ENCODE results near the gene OR6K6. TPM values are rescaled to one million over a fixed set of nuclear protein-coding genes. Genes with fewer than 3 reads are reported as not detected.

The OR6K6 gene
- total and polyA plus RNA-seq, 4 donors: not detected

- WGBS, 2 donors: 48 to 77% methylated on average over 1 of the region's 1 CpG
- no peak for ATAC-seq (ENCODE audit: insufficient read depth, low FRiP score)
- DNase-seq: no peak
Measured at GRCh38 chr1:158714754-158715153, 39.8 kb upstream of the OR6K6 start.

GRCh38 chr1:158716335-158716734, 38.2 kb upstream of the OR6K6 start:
- DNase-seq (no peak), ATAC-seq (ENCODE audit: insufficient read depth, low FRiP score) (no peak)
- Histone ChIP-seq H3K36me3 (ENCODE audit: control insufficient read depth in 4 of 4, insufficient read depth in 4 of 4, low read length in 4 of 4) (no peaks in the 10 kb centered on the region), H3K9ac (ENCODE audit: insufficient read depth in 1 of 2, low read length in 2 of 2) (no peak overlapping the region), H3K4me1 (ENCODE audit: control insufficient read depth in 5 of 5, insufficient read depth in 5 of 5, low read length in 5 of 5) (no peaks in the 10 kb centered on the region), H3K9me3 (ENCODE audit: control insufficient read depth in 4 of 4, insufficient read depth in 3 of 4, low read length in 3 of 4) (no peaks in the 10 kb centered on the region), H3K27me3 (ENCODE audit: control insufficient read depth in 3 of 3, insufficient read depth in 3 of 3, low read length in 2 of 3) (no peaks in the 10 kb centered on the region), H3K4me3 (no peak overlapping the region), H3K27ac (ENCODE audit: low read depth in 1 of 2, low read length in 1 of 2) (no peak overlapping the region)
- WGBS, 2 donors: 82 to 98% methylated on average over 1 of the region's 1 CpG
- no peak for TF ChIP-seq CTCF (IDR thresholded peaks at IDR 0.05; ENCODE audit: control extremely low read depth, extremely low read depth)

More at GRCh38 chr1:158714754-158715153, 39.8 kb upstream of the OR6K6 start:
- Histone ChIP-seq H3K4me1 (ENCODE audit: control insufficient read depth in 5 of 5, insufficient read depth in 5 of 5, low read length in 5 of 5) (no peaks in the 10 kb centered on the region), H3K9me3 (ENCODE audit: control insufficient read depth in 4 of 4, insufficient read depth in 3 of 4, low read length in 3 of 4) (no peaks in the 10 kb centered on the region), H3K9ac (ENCODE audit: insufficient read depth in 1 of 2, low read length in 2 of 2) (no peak overlapping the region), H3K27ac (ENCODE audit: low read depth in 1 of 2, low read length in 1 of 2) (no peak overlapping the region), H3K27me3 (ENCODE audit: control insufficient read depth in 3 of 3, insufficient read depth in 3 of 3, low read length in 2 of 3) (no peaks in the 10 kb centered on the region), H3K36me3 (ENCODE audit: control insufficient read depth in 4 of 4, insufficient read depth in 4 of 4, low read length in 4 of 4) (no peaks in the 10 kb centered on the region), H3K4me3 (no peak overlapping the region)
- TF ChIP-seq CTCF (IDR thresholded peaks at IDR 0.05; ENCODE audit: control extremely low read depth, extremely low read depth): no peak

GRCh38 chr1:158717344-158717743, 37.2 kb upstream of the OR6K6 start:
- H3K4me1 ChIP-seq (ENCODE audit: control insufficient read depth in 5 of 5, insufficient read depth in 5 of 5, low read length in 5 of 5): no peaks in the 10 kb centered on the region
- H3K9ac ChIP-seq (ENCODE audit: insufficient read depth in 1 of 2, low read length in 2 of 2): no peak overlapping the region
- 83 to 85% methylated on average over 6 of the region's 6 CpGs for WGBS, 2 donors
- no peaks in the 10 kb centered on the region for H3K9me3 ChIP-seq (ENCODE audit: control insufficient read depth in 4 of 4, insufficient read depth in 3 of 4, low read length in 3 of 4)
- no peak for DNase-seq
- no peak for TF ChIP-seq CTCF (IDR thresholded peaks at IDR 0.05; ENCODE audit: control extremely low read depth, extremely low read depth)
- no peaks in the 10 kb centered on the region for H3K36me3 ChIP-seq (ENCODE audit: control insufficient read depth in 4 of 4, insufficient read depth in 4 of 4, low read length in 4 of 4)
- no peaks in the 10 kb centered on the region for H3K27me3 ChIP-seq (ENCODE audit: control insufficient read depth in 3 of 3, insufficient read depth in 3 of 3, low read length in 2 of 3)
- H3K4me3 ChIP-seq: no peak overlapping the region
- no peak for ATAC-seq (ENCODE audit: insufficient read depth, low FRiP score)
- no peak overlapping the region for H3K27ac ChIP-seq (ENCODE audit: low read depth in 1 of 2, low read length in 1 of 2)

GRCh38 chr1:158719664-158720063, 34.9 kb upstream of the OR6K6 start:
- Histone ChIP-seq H3K9ac (ENCODE audit: insufficient read depth in 1 of 2, low read length in 2 of 2) (no peak overlapping the region), H3K36me3 (ENCODE audit: control insufficient read depth in 4 of 4, insufficient read depth in 4 of 4, low read length in 4 of 4) (no peaks in the 10 kb centered on the region), H3K27me3 (ENCODE audit: control insufficient read depth in 3 of 3, insufficient read depth in 3 of 3, low read length in 2 of 3) (no peaks in the 10 kb centered on the region), H3K4me3 (no peak overlapping the region), H3K4me1 (ENCODE audit: control insufficient read depth in 5 of 5, insufficient read depth in 5 of 5, low read length in 5 of 5) (no peaks in the 10 kb centered on the region), H3K27ac (ENCODE audit: low read depth in 1 of 2, low read length in 1 of 2) (no peak overlapping the region), H3K9me3 (ENCODE audit: control insufficient read depth in 4 of 4, insufficient read depth in 3 of 4, low read length in 3 of 4) (no peaks in the 10 kb centered on the region)
- WGBS, 2 donors: 60 to 67% methylated on average over 3 of the region's 3 CpGs
- ATAC-seq (ENCODE audit: insufficient read depth, low FRiP score) (no peak), DNase-seq (no peak)
- no peak for TF ChIP-seq CTCF (IDR thresholded peaks at IDR 0.05; ENCODE audit: control extremely low read depth, extremely low read depth)

Data from lung (tissue), 12 donors.